ENCODE measurements around the gene INHBE.
"Not testable (repeated sequence)": the region's sequence is repeated elsewhere in the genome, so short reads cannot be mapped to it uniquely, and the experiment has no call there.

INHBE gene

DNA sequence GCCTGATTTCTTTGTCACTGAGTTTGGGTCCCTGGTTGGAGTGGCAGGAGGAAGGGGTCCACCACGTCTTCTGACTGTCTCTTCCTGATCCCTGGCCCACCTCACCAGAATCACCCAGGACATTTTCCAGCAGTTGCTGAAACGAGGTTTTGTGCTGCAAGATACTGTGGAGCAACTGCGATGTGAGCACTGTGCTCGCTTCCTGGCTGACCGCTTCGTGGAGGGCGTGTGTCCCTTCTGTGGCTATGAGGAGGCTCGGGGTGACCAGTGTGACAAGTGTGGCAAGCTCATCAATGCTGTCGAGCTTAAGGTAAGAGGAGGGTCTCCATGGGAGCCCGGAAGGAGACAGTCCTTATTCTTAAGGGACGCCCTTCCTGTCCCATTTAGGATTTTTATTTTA lies 45.1 kb downstream of the INHBE start:
- no peak for DNase-seq

DNA sequence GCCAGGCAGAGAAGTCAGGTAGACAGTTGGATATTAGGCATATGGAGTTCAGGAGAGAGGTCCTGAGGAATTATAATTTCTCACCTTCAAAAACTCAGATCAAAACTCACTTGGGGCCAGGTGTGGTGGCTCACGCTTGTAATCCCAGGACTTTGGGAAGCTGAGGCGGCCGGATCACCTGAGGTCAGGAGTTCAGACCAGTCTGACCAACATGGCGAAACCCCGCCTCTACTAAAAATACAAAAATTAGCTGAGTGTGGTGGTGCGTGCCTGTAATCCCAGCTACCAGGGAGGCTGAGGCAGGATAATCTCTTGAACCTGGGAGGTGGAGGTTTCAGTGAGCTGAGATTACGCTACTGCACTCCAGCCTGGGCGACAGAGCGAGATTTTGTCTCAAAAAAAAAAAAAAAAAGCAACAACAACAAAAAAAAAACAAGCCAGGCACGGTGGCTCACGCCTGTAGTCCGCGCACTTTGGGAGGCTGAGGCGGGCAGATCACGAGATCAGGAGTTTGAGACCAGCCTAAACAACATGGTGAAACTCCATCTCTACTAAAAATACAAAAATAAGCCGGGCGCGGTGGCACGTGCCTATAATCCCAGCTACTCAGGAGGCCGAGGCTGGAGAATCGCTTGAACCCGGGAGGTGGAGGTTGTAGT lies 47.3 kb downstream of the INHBE start:
- not testable (repeated sequence) for DNase-seq

DNA sequence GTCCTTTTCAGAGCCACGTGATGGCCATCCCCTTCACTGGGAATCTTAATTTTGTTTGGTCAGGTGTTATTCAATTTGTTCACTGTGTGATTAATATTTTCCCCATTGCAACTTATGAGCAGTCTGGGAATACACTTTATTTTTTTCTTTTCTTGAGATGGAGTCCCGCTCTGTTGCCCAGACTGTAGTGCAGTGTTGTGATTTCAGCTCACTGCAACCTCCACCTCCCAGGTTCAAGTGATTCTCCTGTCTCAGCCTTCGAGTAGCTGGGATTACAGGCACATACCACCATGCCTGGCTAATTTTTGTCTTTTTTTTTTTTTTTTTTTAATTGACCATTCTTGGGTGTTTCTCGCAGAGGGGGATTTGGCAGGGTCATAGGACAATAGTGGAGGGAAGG lies 51.4 kb downstream of the INHBE start:
- DNase-seq: not testable (repeated sequence)
